Esophagus muscularis mucosa (tissue), 4 donors: ENCODE results near the gene KHK. TPM values are rescaled to one million over a fixed set of nuclear protein-coding genes. Genes with fewer than 3 reads are reported as not detected.

Source experiments
- DNase-seq: peaks from one replicate; pipeline ENCODE4 v3.0.0-alpha.2; 2017; ENCODE audit errors: extremely low spot score
- H3K27ac ChIP-seq, 4 donors: fragments of 200-600 bp; sonication (generic); replicated peaks in 1 of 4; 1 replicate in 3 of 4; 2 replicates in 1 of 4; pipeline ENCODE4 v1.5.1; 2016 to 2019; ENCODE audit warnings: mild to moderate bottlenecking in 1 of 4
- H3K27me3 ChIP-seq, 4 donors: fragments of 200-600 bp; sonication (generic); one replicate each; pipeline versions ENCODE4 v1.5.1 to v1.6.0; 2016 to 2019
- H3K36me3 ChIP-seq, 4 donors: fragments of 200-600 bp; sonication (generic); one replicate each; pipeline ENCODE4 v1.5.1; 2016 to 2019
- H3K4me1 ChIP-seq, 4 donors: fragments of 200-600 bp; sonication (generic); one replicate each; pipeline ENCODE4 v1.5.1; 2016 to 2019
- H3K4me3 ChIP-seq, 4 donors: fragments of 200-600 bp; sonication (generic); 1 replicate in 2 of 4; 2 replicates in 2 of 4; pipeline ENCODE4 v1.5.1; 2016 to 2019; ENCODE audit warnings: mild to moderate bottlenecking in 4 of 4, moderate library complexity in 1 of 4
- H3K9me3 ChIP-seq, 4 donors: fragments of 200-600 bp; sonication (generic); 1 replicate in 3 of 4; 2 replicates in 1 of 4; pipeline ENCODE4 v1.5.1; 2016 to 2019
- CTCF ChIP-seq, 3 experiments: fragments of 200-600 bp in 2 of 3; fragments of 450-650 bp in 1 of 3; sonication (generic) in 2 of 3; IDR thresholded peaks; one replicate each; pipeline ENCODE4 v1.5.1; 2017 to 2019; ENCODE audit warnings: antibody characterized with exemption in 3 of 3, mild to moderate bottlenecking in 2 of 3, moderate library complexity in 1 of 3
- EP300 ChIP-seq: sonication (generic); formaldehyde crosslinking; IDR thresholded peaks from one replicate; pipeline ENCODE4 v1.6.1; 2017; ENCODE audit warnings: antibody characterized with exemption
- POLR2A ChIP-seq: fragments of 450-650 bp; IDR thresholded peaks from one replicate; pipeline ENCODE4 v1.6.1; 2017; ENCODE audit warnings: antibody characterized with exemption, moderate library complexity, mild to moderate bottlenecking, low read depth
- POLR2AphosphoS5 ChIP-seq, 2 donors: sonication (generic); formaldehyde crosslinking; IDR thresholded peaks; one replicate each; pipeline ENCODE4 v1.6.1; 2017; ENCODE audit warnings: antibody characterized with exemption in 2 of 2
- WGBS: methylation state at CpG from one replicate; pipeline ENCODE4 v1.1.5; 2018; 5-methylcytosine and 5-hydroxymethylcytosine counted together
- intact Hi-C: fragments of 100-400 bp; cut with DNase I; formaldehyde crosslinking; loops from one replicate; pipeline ENCODE4 v1.15.1; 2023
- total RNA-seq, 4 donors: library from RNA; depleted of rRNA; stranded (reverse); fragments of >200 nt; gene quantifications; one replicate each; pipeline versions ENCODE4 v1.1.0 to v1.2.1, GENCODE V29; 2016

KHK gene
- total RNA-seq, 4 donors from 2014 or later: 1.2 to 6.3 (median 1.7) TPM

- intact Hi-C loops: no loop called here
- DNase-seq: no peak
- H3K4me3 ChIP-seq: no peak within 1 kb of the TSS
- no peaks in the 10 kb centered on the region for H3K9me3 ChIP-seq
- H3K4me1 ChIP-seq: no peaks in the 10 kb centered on the region
- H3K27ac ChIP-seq: no peak within 1 kb of the TSS
- peaks cover 0 to 16% (median 0%) of the 10 kb centered on the region in 4 donors for H3K27me3 ChIP-seq
- TF ChIP-seq POLR2AphosphoS5 (IDR thresholded peaks at IDR 0.05): no peak
- no peak for TF ChIP-seq EP300
- no peak for TF ChIP-seq CTCF (IDR thresholded peaks at IDR 0.05)
- TF ChIP-seq POLR2A: no peak
- WGBS: 60% methylated on average over 11 of the region's 12 CpGs
- no peaks in the 10 kb centered on the region for H3K36me3 ChIP-seq
Measured at GRCh38 chr2:27148801-27149439, 62.3 kb downstream of the KHK start, which contains the start of gene TCF23. TSS of gene TCF23 (plus strand) at chr2:27149004. CDS start at chr2:27149134, 130 bp downstream.

- Histone ChIP-seq H3K36me3 (no peaks in the 10 kb centered on the region), H3K4me1 (no peaks in the 10 kb centered on the region), H3K27ac (no peak overlapping the region), H3K27me3 (peaks cover 0 to 16% (median 0%) of the 10 kb centered on the region in 4 donors), H3K9me3 (no peaks in the 10 kb centered on the region), H3K4me3 (no peak overlapping the region)
- no peak for DNase-seq
- no peak for TF ChIP-seq CTCF (IDR thresholded peaks at IDR 0.05)
- no peak for TF ChIP-seq EP300
- no peak for TF ChIP-seq POLR2A
- TF ChIP-seq POLR2AphosphoS5 (IDR thresholded peaks at IDR 0.05): no peak
- intact Hi-C loops: no loop called here
- WGBS: 84% methylated on average over 9 of the region's 29 CpGs
Measured at GRCh38 chr2:27149570-27150405, 63.2 kb downstream of the KHK start.

Other genes with a start within 250 kb of the KHK start
- gene DPYSL5, start 238.6 kb upstream of the KHK start, total RNA-seq: under 1 TPM; 0.13 to 0.50 (median 0.41) TPM
- gene MAPRE3, start 116.1 kb upstream of the KHK start, total RNA-seq: 10 to 100 TPM in 3 of 4 donors, 1 to 10 TPM in 1; 9.3 to 23.0 (median 13.4) TPM
- gene TMEM214, start 53.8 kb upstream of the KHK start, total RNA-seq: 10 to 100 TPM; 26.7 to 47.7 (median 35.3) TPM
- 10 to 100 TPM; 19.5 to 29.2 (median 24.1) TPM for gene AGBL5, start 35.1 kb upstream of the KHK start, total RNA-seq
- 100 to 1,000 TPM; 200 to 352 (median 243) TPM for gene OST4, start 15.1 kb upstream of the KHK start, total RNA-seq
- 100 to 1,000 TPM; 126 to 288 (median 168) TPM for gene EMILIN1, start 8.2 kb upstream of the KHK start, total RNA-seq
- 1 to 10 TPM in 1 of 4 donors, under 1 TPM in 2, not detected in 1; 0.50 to 1.4 (median 0.92) TPM for gene CGREF1, start 32.4 kb downstream of the KHK start, total RNA-seq
- gene ABHD1, start 37.0 kb downstream of the KHK start, total RNA-seq: under 1 TPM in 1 of 4 donors, not detected in 3; 0.92 TPM
- gene PREB, start 47.9 kb downstream of the KHK start, total RNA-seq: 10 to 100 TPM; 39.9 to 64.7 (median 48.3) TPM
- not detected for gene PRR30, start 52.6 kb downstream of the KHK start, total RNA-seq
- not detected for gene TCF23, start 62.2 kb downstream of the KHK start, total RNA-seq
- gene ATRAID, start 125.3 kb downstream of the KHK start, total RNA-seq: 100 to 1,000 TPM; 118 to 143 (median 130) TPM
- 10 to 100 TPM in 3 of 4 donors, 1 to 10 TPM in 1; 7.5 to 21.5 (median 13.6) TPM for gene SLC5A6, start 125.5 kb downstream of the KHK start, total RNA-seq
- gene CAD, start 130.6 kb downstream of the KHK start, total RNA-seq: 10 to 100 TPM; 12.4 to 28.3 (median 16.6) TPM
- not detected for gene SLC30A3, start 176.3 kb downstream of the KHK start, total RNA-seq
- gene DNAJC5G, start 188.7 kb downstream of the KHK start, total RNA-seq: under 1 TPM in 1 of 4 donors, not detected in 3; 0.42 TPM
- under 1 TPM in 1 of 4 donors, not detected in 3; 0.32 TPM for gene TRIM54, start 195.7 kb downstream of the KHK start, total RNA-seq
- gene UCN, start 221.7 kb downstream of the KHK start, total RNA-seq: 1 to 10 TPM; 1.8 to 6.1 (median 3.3) TPM
- gene MPV17, start 236.3 kb downstream of the KHK start, total RNA-seq: 10 to 100 TPM; 46.7 to 70.2 (median 60.6) TPM